Lung microvascular endothelial cell (primary cell): ENCODE measurements around the gene TRAPPC3. TPM values are rescaled to one million over a fixed set of nuclear protein-coding genes. Genes with fewer than 3 reads are reported as not detected.
"Not testable (repeated sequence)": the region's sequence is repeated elsewhere in the genome, so short reads cannot be mapped to it uniquely, and the experiment has no call there.

ENCODE experiments used
- DNase-seq, 2 donors: peaks; one replicate each; pipeline versions ENCODE4 v3.0.0 to v3.0.0-alpha.2; 2010; ENCODE audit warnings: low read depth in 2 of 2
- total RNA-seq: library from RNA; depleted of rRNA; stranded (reverse); fragments of >200 nt; gene quantifications from 2 replicates; pipeline ENCODE4 v1.2.1, GENCODE V29; 2014

Gene TRAPPC3
- total RNA-seq, 1 donor from 2014 or later: 85.3 TPM

- DNase-seq: no peak
Measured at GRCh38 chr1:36166938-36167905, 17.9 kb upstream of the TRAPPC3 start.

GRCh38 chr1:36166136-36166535 is 16.9 kb upstream of the TRAPPC3 start:
- no peak for DNase-seq

GRCh38 chr1:36165145-36165544 is 15.9 kb upstream of the TRAPPC3 start:
- DNase-seq: no peak

- no peak for DNase-seq
Measured at GRCh38 chr1:36164361-36164760, 15.1 kb upstream of the TRAPPC3 start.

- DNase-seq: no peak
Measured at GRCh38 chr1:36163426-36163825, 14.1 kb upstream of the TRAPPC3 start.

GRCh38 chr1:36162680-36163239 is 13.5 kb upstream of the TRAPPC3 start:
- DNase-seq: no peak

- peak; percentile 27 to 73 for DNase-seq
Measured at GRCh38 chr1:36161641-36162531, 12.6 kb upstream of the TRAPPC3 start.

GRCh38 chr1:36160949-36161485 is 11.7 kb upstream of the TRAPPC3 start:
- peak; percentile 70 to 84 for DNase-seq

- no peak for DNase-seq
Measured at GRCh38 chr1:36160388-36160948, 11.2 kb upstream of the TRAPPC3 start.

GRCh38 chr1:36159614-36160387 is 10.5 kb upstream of the TRAPPC3 start:
- no peak for DNase-seq

GRCh38 chr1:36158827-36159252 is 9.6 kb upstream of the TRAPPC3 start:
- DNase-seq: not testable (repeated sequence)

- DNase-seq: no peak
Measured at GRCh38 chr1:36157973-36158826, 8.9 kb upstream of the TRAPPC3 start.

GRCh38 chr1:36157115-36157903 is 8.0 kb upstream of the TRAPPC3 start:
- DNase-seq: peak; percentile 39 to 43

GRCh38 chr1:36156329-36157114 is 7.2 kb upstream of the TRAPPC3 start:
- peak; percentile 67 to 74 for DNase-seq

- DNase-seq: peak; percentile 84 to 86
Measured at GRCh38 chr1:36155408-36156328, 6.4 kb upstream of the TRAPPC3 start, which contains the start of gene MAP7D1. Gene MAP7D1, plus strand, starts transcription at chr1:36156160. Its CDS starts 258 bp downstream, at chr1:36156418.

- DNase-seq: peak in 1 of 2 donors; percentile 25
Measured at GRCh38 chr1:36154765-36155407, 5.6 kb upstream of the TRAPPC3 start.
